Smooth muscle cell of trachea (primary cell): ENCODE results near the gene SH3RF2. TPM values are rescaled to one million over a fixed set of nuclear protein-coding genes. Genes with fewer than 3 reads are reported as not detected.

Experiments
- total RNA-seq: library from RNA; depleted of rRNA; stranded (reverse); fragments of >200 nt; gene quantifications from 2 replicates; pipeline ENCODE4 v1.2.1, GENCODE V29; 2014

The SH3RF2 gene, protein sequence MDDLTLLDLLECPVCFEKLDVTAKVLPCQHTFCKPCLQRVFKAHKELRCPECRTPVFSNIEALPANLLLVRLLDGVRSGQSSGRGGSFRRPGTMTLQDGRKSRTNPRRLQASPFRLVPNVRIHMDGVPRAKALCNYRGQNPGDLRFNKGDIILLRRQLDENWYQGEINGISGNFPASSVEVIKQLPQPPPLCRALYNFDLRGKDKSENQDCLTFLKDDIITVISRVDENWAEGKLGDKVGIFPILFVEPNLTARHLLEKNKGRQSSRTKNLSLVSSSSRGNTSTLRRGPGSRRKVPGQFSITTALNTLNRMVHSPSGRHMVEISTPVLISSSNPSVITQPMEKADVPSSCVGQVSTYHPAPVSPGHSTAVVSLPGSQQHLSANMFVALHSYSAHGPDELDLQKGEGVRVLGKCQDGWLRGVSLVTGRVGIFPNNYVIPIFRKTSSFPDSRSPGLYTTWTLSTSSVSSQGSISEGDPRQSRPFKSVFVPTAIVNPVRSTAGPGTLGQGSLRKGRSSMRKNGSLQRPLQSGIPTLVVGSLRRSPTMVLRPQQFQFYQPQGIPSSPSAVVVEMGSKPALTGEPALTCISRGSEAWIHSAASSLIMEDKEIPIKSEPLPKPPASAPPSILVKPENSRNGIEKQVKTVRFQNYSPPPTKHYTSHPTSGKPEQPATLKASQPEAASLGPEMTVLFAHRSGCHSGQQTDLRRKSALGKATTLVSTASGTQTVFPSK
- total RNA-seq = 1.0 and 1.2 TPM in 2 replicates

DNA sequence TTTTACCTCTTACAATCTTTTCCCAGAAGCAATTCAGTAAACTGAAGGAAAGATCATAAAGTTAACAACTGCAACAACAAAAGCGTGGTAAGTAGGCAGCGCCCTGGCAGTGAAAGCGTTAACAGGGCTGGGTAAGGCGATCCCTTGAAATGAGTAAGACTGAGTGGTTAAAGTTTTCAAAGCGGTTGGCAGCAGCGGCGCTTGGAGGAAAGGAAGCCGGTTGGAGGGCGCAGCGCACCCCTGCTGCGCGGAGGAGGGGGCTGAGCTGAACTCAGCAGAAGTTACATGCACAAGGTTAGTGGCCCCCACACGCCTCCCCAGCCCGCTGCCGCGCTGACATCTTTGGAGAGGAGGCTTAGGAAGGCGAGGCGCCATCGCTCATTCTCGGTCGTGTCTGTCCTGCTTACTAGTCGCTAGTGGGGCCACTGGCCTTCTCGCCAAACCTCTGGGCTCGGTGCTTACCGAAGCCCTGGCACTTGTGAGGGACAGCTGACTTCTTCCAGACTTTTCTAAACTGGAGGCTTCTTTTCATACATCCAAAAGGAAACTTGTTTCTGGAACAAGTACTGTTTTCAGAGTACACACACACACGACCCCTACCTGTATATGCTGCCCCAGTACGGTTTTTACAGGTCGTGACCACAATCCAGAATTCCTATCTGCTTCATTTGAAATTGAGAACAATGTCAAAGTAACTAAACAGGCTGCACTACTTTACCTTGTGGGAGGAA is at the start of gene SH3RF2:
SH3RF2 (plus strand) TSS at position 178 of the 731 bp plus-strand sequence. CDS start 1,351 bp downstream, outside the sequence.

DNA sequence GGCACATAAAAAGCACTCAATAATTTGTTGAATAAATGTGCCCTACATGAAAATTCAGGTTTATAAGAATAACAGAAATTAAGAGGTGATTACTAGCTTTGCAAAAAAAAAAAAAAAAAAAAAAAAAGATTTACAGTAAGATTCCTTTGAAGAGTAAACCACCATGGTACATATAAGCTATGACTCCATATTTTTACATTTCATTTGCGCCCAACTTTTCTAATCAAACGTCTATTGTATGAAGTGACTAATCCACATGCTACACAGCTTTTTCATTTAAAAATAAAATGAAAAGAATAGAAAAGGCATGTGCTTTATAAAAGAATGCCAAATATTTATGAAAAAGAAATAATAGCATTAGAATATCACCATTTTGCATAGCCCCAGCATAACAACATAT is 169.1 kb downstream of the SH3RF2 start, which contains the start of gene PLAC8L1:
PLAC8L1 (minus strand) TSS at position 101 of the 400 bp plus-strand sequence. CDS start 1,266 bp downstream, outside the sequence.

Other genes with a start within 250 kb of the SH3RF2 start
- gene PRELID2, start 101.2 kb upstream of the SH3RF2 start, total RNA-seq = 20.2 and 20.7 TPM in 2 replicates
- gene GRXCR2, start 63.6 kb upstream of the SH3RF2 start, total RNA-seq = not detected in 2 replicates
- gene PLAC8L1, start 169.0 kb downstream of the SH3RF2 start, total RNA-seq = not detected in 2 replicates
- gene LARS1, start 246.1 kb downstream of the SH3RF2 start, total RNA-seq = 102 and 115 TPM in 2 replicates